Hippocampal formation (tissue), 2 donors: ENCODE results near the gene CGB5.
"Not testable (repeated sequence)": the region's sequence is repeated elsewhere in the genome, so short reads cannot be mapped to it uniquely, and the experiment has no call there.

Source experiments
- DNase-seq, 2 donors: peaks; one replicate each; lab custom pipeline; 2025; lab: John Stamatoyannopoulos, UW

The CGB5 gene

GRCh38 chr19:49020931-49021895 lies 22.4 kb upstream of the CGB5 start:
- DNase-seq: no peak

GRCh38 chr19:49022116-49022515 lies 21.5 kb upstream of the CGB5 start:
- no peak for DNase-seq

- not testable (repeated sequence) for DNase-seq
These were observed 19.4 kb upstream of the CGB5 start, which contains the start of gene CGB3 for GRCh38 chr19:49024233-49024632. Gene CGB3, minus strand, starts transcription at chr19:49024333. Its CDS starts 362 bp downstream, at chr19:49023971.

GRCh38 chr19:49025088-49025487 lies 18.6 kb upstream of the CGB5 start:
- not testable (repeated sequence) for DNase-seq

GRCh38 chr19:49025599-49025998 lies 18.0 kb upstream of the CGB5 start:
- not testable (repeated sequence) for DNase-seq

GRCh38 chr19:49028686-49029085 lies 15.0 kb upstream of the CGB5 start:
- DNase-seq: not testable (repeated sequence)

- DNase-seq: not testable (repeated sequence)
These were observed 13.9 kb upstream of the CGB5 start for GRCh38 chr19:49029749-49030148.

- DNase-seq: not testable (repeated sequence)
These were observed 13.3 kb upstream of the CGB5 start for GRCh38 chr19:49030323-49030722.

GRCh38 chr19:49031642-49032301 lies 11.9 kb upstream of the CGB5 start, which contains the start of gene CGB2:
Gene CGB2, plus strand, starts transcription at chr19:49031890. Its CDS starts 206 bp downstream, at chr19:49032096.
- DNase-seq: not testable (repeated sequence)

GRCh38 chr19:49036815-49037214 lies 6.8 kb upstream of the CGB5 start, which contains the start of gene CGB1:
Gene CGB1, minus strand, starts transcription at chr19:49036895. Its CDS starts 184 bp downstream, at chr19:49036711.
- DNase-seq: not testable (repeated sequence)

- not testable (repeated sequence) for DNase-seq
These were observed 5.5 kb upstream of the CGB5 start for GRCh38 chr19:49038111-49038510.

- not testable (repeated sequence) for DNase-seq
These were observed 4.9 kb upstream of the CGB5 start for GRCh38 chr19:49038557-49039276.

- not testable (repeated sequence) for DNase-seq
These were observed 3.9 kb upstream of the CGB5 start for GRCh38 chr19:49039736-49040135.

- DNase-seq: no peak
These were observed 1.5 kb upstream of the CGB5 start for GRCh38 chr19:49042177-49042576.

- DNase-seq: not testable (repeated sequence)
These were observed 982 bp upstream of the CGB5 start for GRCh38 chr19:49042666-49043065.

- not testable (repeated sequence) for DNase-seq
These were observed 5.4 kb downstream of the CGB5 start, which contains the start of gene CGB8 for GRCh38 chr19:49049011-49049410. Gene CGB8, minus strand, starts transcription at chr19:49049111. Its CDS starts 372 bp downstream, at chr19:49048739.

GRCh38 chr19:49049834-49050233 lies 6.2 kb downstream of the CGB5 start:
- not testable (repeated sequence) for DNase-seq

GRCh38 chr19:49050376-49051033 lies 6.9 kb downstream of the CGB5 start:
- not testable (repeated sequence) for DNase-seq

GRCh38 chr19:49056101-49056901 lies 12.7 kb downstream of the CGB5 start:
- peak in 1 of 2 donors; percentile 18 for DNase-seq
